Raji (cell line): ENCODE measurements around the gene APBB1IP.

ENCODE experiments used
- POLR2A ChIP-seq: IDR thresholded peaks from 2 replicates; pipeline ENCODE4 v1.6.1; 2011; ENCODE audit warnings: low read depth, low read length, control low read depth; ENCODE audit not compliant: insufficient read depth

Gene APBB1IP

GRCh38 chr10:26517141-26517867 lies 79.2 kb downstream of the APBB1IP start:
- TF ChIP-seq POLR2A: no peak

- no peak for TF ChIP-seq POLR2A
Observed at GRCh38 chr10:26519803-26520202, 81.7 kb downstream of the APBB1IP start.

GRCh38 chr10:26520575-26520974 lies 82.4 kb downstream of the APBB1IP start:
- TF ChIP-seq POLR2A: no peak

GRCh38 chr10:26524161-26524896 lies 86.2 kb downstream of the APBB1IP start:
- no peak for TF ChIP-seq POLR2A

- TF ChIP-seq POLR2A: no peak
Observed at GRCh38 chr10:26525586-26525985, 87.4 kb downstream of the APBB1IP start.

- TF ChIP-seq POLR2A: no peak
Observed at GRCh38 chr10:26527018-26527417, 88.9 kb downstream of the APBB1IP start.

- no peak for TF ChIP-seq POLR2A
Observed at GRCh38 chr10:26528048-26528447, 89.9 kb downstream of the APBB1IP start.

- TF ChIP-seq POLR2A: no peak
Observed at GRCh38 chr10:26528715-26529393, 90.7 kb downstream of the APBB1IP start.

- no peak for TF ChIP-seq POLR2A
Observed at GRCh38 chr10:26534384-26534783, 96.2 kb downstream of the APBB1IP start.

GRCh38 chr10:26540601-26541000 lies 102.5 kb downstream of the APBB1IP start:
- no peak for TF ChIP-seq POLR2A

GRCh38 chr10:26543567-26544306 lies 105.6 kb downstream of the APBB1IP start:
- TF ChIP-seq POLR2A: no peak

- no peak for TF ChIP-seq POLR2A
Observed at GRCh38 chr10:26544932-26545331, 106.8 kb downstream of the APBB1IP start.

GRCh38 chr10:26550774-26551526 lies 112.8 kb downstream of the APBB1IP start:
- no peak for TF ChIP-seq POLR2A

GRCh38 chr10:26554246-26554645 lies 116.1 kb downstream of the APBB1IP start:
- no peak for TF ChIP-seq POLR2A
